NK-92 (cell line): ENCODE results near the gene ATXN1.

Experiments used
- DNase-seq: peaks from one replicate; lab custom pipeline; 2025; ENCODE audit not compliant: unreplicated experiment; lab: John Stamatoyannopoulos, UW

ATXN1 gene

DNA sequence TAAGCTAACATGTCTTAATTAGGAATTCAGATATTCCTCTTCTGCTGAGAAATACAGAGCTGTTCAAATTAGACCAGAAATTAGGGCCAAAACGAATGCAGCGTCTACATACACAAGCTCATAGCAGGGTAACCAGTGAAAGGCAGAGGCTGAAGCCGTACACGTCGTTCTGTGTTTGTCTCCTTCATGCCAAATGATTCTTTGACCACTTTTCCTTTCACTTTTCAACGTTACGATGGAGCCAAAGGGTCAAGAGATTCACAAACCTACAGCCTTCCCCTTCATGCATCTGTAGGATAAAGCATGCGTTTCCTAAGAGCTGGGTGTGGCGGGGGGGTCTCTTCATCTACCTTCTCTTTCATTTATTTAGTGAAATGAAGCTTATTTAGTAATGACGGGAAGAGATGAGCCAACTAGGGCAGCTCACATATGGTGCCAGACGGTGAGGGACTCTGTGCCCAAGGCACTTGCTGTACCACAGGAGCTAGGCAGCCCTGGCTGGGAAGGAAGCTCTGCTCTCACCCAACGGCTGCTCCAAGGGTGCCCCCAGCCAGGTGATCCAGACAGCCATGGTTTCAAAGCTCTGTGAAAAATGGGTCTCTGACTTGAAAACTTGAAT, 178.0 kb downstream of the ATXN1 start:
- no peak for DNase-seq

- DNase-seq, result no peak
Observed at GRCh38 chr6:16582446-16583143, 178.7 kb downstream of the ATXN1 start.

GRCh38 chr6:16578695-16579285, 182.5 kb downstream of the ATXN1 start:
- DNase-seq, result no peak

DNA sequence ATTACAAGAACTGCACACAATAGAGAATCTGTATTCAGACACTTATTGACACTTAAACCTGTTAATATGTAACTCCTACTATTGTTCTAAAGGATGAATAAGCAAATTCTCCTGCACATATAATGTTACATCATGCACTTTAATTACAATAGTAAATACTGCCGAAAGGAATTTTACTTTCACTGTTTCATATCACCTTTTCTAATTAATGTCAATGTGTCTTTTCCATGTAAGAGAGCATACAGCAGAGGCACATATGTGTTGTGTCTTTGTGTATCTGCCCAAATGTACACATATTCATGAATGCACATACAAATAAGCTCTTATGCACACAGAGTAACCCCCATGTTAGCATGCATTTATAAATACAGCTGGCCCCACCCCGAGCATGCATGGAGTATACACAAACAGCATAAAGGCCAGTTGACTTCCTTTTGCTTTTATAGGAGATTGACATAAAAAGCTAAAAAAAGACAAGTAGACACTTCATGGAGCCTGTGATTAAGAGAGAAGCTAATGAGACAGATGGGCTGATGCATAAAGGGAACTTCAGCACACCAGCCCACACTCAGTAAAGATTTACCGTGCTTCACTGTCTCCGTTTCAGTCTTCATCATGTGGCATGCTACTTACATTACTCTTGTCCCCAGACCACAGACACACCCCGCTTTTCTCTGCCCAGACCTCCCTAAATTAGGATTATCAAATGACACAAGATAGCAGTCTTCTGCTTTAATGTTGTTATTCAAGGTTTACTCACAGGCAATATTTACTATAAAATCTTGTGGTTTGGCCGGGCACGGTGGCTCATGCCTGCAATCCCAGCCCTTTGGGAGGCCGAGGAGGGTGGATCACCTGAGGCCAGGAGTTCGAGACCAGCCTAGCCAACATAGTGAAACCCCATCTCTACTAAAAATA, 184.6 kb downstream of the ATXN1 start:
- no peak for DNase-seq

- DNase-seq, result no peak
Observed at GRCh38 chr6:16575655-16576054, 185.6 kb downstream of the ATXN1 start.

- DNase-seq, result no peak
Observed at GRCh38 chr6:16572943-16573342, 188.3 kb downstream of the ATXN1 start.

GRCh38 chr6:16572317-16572716, 188.9 kb downstream of the ATXN1 start:
- no peak for DNase-seq

GRCh38 chr6:16570946-16571345, 190.3 kb downstream of the ATXN1 start:
- no peak for DNase-seq

GRCh38 chr6:16570221-16570553, 191.1 kb downstream of the ATXN1 start:
- no peak for DNase-seq

DNA sequence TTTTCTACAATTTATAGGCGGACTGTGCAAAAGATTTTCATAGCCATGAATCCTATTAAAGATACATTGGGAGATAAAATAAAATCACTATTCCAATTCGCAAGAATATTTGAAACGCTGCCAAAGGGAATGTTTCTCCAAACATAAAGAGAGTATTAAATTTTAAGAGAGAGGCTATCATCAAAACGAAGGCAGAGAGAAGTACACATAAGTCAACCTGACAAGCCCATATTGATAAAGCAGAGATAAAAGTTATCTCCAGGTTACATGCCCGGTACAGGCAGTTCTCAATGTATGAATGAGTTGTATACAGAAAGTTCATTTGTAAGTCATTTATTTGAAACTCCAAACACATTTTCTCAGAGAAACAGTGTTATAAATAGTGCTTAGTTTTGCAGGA, 193.1 kb downstream of the ATXN1 start:
- no peak for DNase-seq

- no peak for DNase-seq
Observed at GRCh38 chr6:16567071-16567470, 194.2 kb downstream of the ATXN1 start.

GRCh38 chr6:16564436-16564835, 196.8 kb downstream of the ATXN1 start:
- no peak for DNase-seq

- DNase-seq, result no peak
Observed at GRCh38 chr6:16563628-16564240, 197.5 kb downstream of the ATXN1 start.

DNA sequence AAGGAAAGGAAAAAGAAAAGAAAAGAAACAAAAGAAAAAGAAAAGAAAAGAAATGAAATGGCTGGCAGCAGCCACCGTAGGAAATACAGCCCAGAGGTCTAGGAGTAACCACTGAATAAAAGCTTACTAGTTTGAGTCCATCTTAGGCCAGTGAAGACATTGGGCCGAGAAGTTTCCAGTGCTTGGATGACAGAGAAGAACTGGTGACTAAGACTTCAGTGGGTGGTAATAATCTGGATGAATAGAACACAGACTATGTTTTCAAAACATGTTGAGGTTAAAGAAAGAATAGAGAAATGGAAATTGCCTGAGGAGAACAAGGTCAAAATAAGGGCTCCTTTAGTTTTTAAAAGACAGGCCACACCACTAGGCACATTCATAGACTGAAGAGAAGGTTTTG, 198.8 kb downstream of the ATXN1 start:
- no peak for DNase-seq

DNA sequence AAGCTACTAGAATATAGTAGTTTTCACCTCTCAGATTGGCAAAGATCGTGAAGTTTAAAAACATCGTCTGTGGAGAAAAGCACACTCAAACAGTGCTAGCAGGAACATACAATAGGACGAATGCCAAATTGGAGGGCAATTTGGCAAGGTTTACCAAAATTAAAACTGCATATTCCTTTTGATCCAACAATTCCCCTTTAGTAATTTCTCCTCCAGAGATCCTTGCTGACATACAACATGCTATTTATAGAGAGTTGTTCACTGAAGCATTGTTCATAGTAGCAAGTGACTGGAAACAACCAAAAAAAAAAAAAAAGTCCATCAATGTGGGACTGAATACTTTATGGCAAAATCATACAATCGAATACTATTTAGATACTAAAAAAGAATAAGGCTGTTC, 202.2 kb downstream of the ATXN1 start:
- DNase-seq, result no peak

DNA sequence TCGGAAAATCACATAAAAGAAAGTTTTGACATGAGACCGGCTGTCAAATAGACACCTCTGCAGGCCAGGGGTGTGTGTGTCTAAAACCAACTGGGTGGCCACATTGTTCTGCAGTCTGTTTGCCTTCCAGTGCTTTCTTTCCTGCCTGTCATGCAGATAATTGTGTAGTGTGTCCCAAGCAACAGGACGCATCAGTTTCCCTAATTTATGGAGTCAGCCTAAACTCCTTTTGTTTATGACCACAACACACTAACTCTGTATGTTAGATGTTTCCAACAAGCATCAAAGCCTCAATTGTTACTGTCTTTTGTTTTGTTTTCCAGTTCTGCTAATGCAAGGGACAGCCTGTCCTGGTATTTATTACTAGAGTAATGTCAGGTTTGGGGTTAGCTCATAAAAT, 205.7 kb downstream of the ATXN1 start:
- DNase-seq, result no peak

DNA sequence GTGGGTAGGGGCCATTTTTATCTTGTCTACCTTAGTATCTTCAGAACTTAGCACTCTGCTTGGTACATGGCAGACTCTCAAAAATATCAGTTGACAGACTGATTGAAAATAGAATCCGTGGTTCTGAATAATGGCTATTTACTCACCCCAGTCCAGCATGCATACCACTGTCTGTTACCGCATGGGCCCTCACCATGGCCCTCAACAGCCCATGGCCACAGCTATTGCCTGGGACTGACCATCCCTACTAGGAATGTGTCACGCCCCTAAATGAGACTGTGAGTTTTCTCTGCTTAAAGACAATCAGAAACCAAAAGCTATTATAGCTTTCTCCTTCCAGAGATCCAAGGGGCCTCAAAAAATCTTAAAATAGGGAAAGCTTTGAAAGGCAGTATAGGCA, 207.7 kb downstream of the ATXN1 start:
- DNase-seq, result no peak

DNA sequence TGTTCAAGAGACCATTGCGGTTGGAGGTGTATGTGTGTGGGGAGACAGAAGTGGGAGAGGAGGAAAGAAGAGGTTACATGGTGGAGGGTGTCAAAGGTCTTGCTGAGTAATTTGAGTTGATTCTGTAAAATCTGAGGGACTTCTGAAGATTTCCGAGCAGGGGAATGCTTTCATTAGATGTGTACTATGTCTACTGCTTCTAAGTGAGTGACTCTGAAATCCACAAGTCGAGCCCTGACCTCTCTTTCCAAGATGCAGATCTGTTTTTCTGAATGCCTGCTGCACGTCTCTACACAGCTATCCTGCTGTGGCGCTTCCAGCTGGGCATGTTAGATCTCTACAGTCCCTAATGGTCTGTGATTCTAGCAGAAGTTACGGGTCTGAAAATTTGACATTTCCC, 209.8 kb downstream of the ATXN1 start:
- no peak for DNase-seq

DNA sequence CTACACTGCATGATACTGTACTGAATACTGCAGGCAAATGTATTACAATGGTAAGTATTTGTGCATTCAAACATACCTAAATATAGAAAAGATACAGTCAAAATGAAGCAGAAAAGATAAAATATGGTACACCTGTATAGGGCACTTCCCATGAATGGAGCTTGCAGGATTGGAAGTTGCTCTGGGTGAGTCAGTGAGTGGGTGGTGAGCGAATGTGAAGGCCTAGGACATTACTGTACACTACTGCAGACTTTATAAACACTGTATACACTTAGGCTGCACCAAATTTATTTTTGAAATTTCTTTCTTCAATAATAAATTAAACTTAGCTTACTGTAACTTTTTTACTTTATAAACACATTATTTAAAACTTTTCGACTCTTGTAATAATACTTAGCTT, 213.1 kb downstream of the ATXN1 start:
- DNase-seq, result no peak

DNA sequence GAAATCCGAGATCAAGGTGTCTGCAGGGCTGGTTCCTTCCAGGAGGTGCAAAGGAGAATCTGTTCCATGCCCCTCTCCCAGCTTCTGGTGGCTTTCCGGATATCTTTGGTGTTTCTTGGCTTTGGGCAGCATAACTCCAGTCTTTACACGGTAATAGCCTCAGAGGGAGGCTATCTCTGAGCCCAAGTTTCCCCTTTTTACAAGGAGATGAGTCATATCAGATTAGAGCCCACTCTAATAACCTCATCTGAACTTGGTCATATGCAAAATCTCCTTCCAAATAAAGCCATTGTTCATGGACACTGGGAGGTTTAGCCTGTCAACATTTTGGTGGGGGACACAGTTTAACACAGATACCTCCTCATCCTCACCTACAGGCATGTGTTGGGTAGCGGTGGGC, 213.7 kb downstream of the ATXN1 start:
- DNase-seq, result no peak

- DNase-seq, result no peak
Observed at GRCh38 chr6:16546861-16547260, 214.4 kb downstream of the ATXN1 start.
